Measurements from ENCODE around the gene DAP3.
"Not testable (repeated sequence)": the region's sequence is repeated elsewhere in the genome, so short reads cannot be mapped to it uniquely, and the experiment has no call there.

DNA sequence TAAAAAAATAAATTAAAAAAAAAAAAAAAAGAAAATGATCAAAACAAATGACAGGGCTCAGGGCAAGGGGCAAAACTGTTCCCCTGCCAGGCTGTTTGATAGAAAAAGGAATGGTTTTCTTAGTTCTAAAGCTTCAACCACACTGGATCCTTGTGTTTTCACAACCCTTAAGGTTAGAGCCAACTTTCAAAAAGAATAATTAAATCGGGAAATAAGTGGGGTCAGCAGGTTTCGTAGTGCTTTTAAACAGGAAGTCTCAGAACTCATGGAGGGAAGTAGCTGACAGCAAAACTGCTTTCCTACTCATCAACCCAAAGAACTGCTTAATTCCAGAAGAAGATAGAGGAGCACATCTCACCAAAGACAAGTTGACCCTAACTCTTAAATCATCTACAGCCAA is 12.8 kb downstream of the DAP3 start:
- TF ChIP-seq, protein P1, sequence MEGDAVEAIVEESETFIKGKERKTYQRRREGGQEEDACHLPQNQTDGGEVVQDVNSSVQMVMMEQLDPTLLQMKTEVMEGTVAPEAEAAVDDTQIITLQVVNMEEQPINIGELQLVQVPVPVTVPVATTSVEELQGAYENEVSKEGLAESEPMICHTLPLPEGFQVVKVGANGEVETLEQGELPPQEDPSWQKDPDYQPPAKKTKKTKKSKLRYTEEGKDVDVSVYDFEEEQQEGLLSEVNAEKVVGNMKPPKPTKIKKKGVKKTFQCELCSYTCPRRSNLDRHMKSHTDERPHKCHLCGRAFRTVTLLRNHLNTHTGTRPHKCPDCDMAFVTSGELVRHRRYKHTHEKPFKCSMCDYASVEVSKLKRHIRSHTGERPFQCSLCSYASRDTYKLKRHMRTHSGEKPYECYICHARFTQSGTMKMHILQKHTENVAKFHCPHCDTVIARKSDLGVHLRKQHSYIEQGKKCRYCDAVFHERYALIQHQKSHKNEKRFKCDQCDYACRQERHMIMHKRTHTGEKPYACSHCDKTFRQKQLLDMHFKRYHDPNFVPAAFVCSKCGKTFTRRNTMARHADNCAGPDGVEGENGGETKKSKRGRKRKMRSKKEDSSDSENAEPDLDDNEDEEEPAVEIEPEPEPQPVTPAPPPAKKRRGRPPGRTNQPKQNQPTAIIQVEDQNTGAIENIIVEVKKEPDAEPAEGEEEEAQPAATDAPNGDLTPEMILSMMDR (IDR thresholded peaks at IDR 0.05; ENCODE audit: low read length): not testable (repeated sequence)
- TF ChIP-seq EZH2phosphoT487 (IDR thresholded peaks at IDR 0.05; ENCODE audit: low read length): not testable (repeated sequence)

Measured in MM.1S (cell line).